Gastrocnemius medialis (tissue), 4 donors: Measurements from ENCODE around the gene ZNF878. TPM values are rescaled to one million over a fixed set of nuclear protein-coding genes. Genes with fewer than 3 reads are reported as not detected.
A peak's percentile ranks its signal among the peaks of the same experiment; 100 is the strongest.

Experiments used
- ATAC-seq, 2 donors: fragments of 150-250 bp; one replicate each; pipeline ENCODE4 v1.9.1; 2016
- DNase-seq, 2 donors: peaks; one replicate each; pipeline ENCODE4 v3.0.0-alpha.2; 2019
- H3K27ac ChIP-seq, 4 donors: fragments of 200-600 bp; sonication (generic); 1 replicate in 1 of 4; 2 replicates in 3 of 4; pipeline ENCODE4 v1.5.1; 2016 to 2018; ENCODE audit warnings: mild to moderate bottlenecking in 2 of 4, moderate library complexity in 1 of 4
- H3K27me3 ChIP-seq, 3 donors: fragments of 200-600 bp; sonication (generic) in 2 of 3; 1 replicate in 1 of 3; 2 replicates in 2 of 3; pipeline versions ENCODE4 v1.5.1 to v1.6.0; 2016 to 2019; ENCODE audit warnings: mild to moderate bottlenecking in 1 of 3, moderate library complexity in 1 of 3
- H3K36me3 ChIP-seq, 2 donors: fragments of 200-600 bp; sonication (generic) in 1 of 2; one replicate each; pipeline ENCODE4 v1.5.1; 2017 to 2018
- H3K4me1 ChIP-seq, 2 donors: fragments of 200-600 bp; sonication (generic) in 1 of 2; one replicate each; pipeline ENCODE4 v1.5.1; 2016 to 2017; ENCODE audit warnings: mild to moderate bottlenecking in 2 of 2
- H3K4me3 ChIP-seq, 4 donors: fragments of 200-600 bp; sonication (generic) in 3 of 4; 1 replicate in 1 of 4; 2 replicates in 3 of 4; pipeline ENCODE4 v1.5.1; 2016 to 2019; ENCODE audit warnings: mild to moderate bottlenecking in 2 of 4
- H3K9me3 ChIP-seq, 3 donors: fragments of 200-600 bp; sonication (generic) in 2 of 3; 1 replicate in 1 of 3; 2 replicates in 2 of 3; pipeline ENCODE4 v1.5.1; 2016 to 2019
- CTCF ChIP-seq, 5 experiments: fragments of 450-650 bp in 3 of 5; fragments of 200-600 bp in 2 of 5; sonication (generic) in 2 of 5; IDR thresholded peaks in 4 of 5; conservative IDR thresholded peaks in 1 of 5; 1 replicate in 4 of 5; 2 replicates in 1 of 5; pipeline ENCODE4 v1.5.1; 2016 to 2019; ENCODE audit warnings: antibody characterized with exemption in 5 of 5, mild to moderate bottlenecking in 3 of 5, moderate library complexity in 3 of 5
- POLR2A ChIP-seq, 2 donors: fragments of 450-650 bp; IDR thresholded peaks; one replicate each; pipeline ENCODE4 v1.6.1; 2017; ENCODE audit warnings: antibody characterized with exemption in 2 of 2, mild to moderate bottlenecking in 2 of 2, moderate library complexity in 2 of 2
- in situ Hi-C, 4 donors: fragments of 200-750 bp; cut with MboI; loops; one replicate each; pipeline versions ENCODE4 v1.15.0 to v1.8.0; 2017; ENCODE audit warnings: low sequenced_read_pairs in 4 of 4
- intact Hi-C: fragments of 100-400 bp; cut with DNase I; formaldehyde crosslinking; loops from one replicate; pipeline ENCODE4 v1.15.1; 2023; ENCODE audit warnings: low total_unique reads
- total RNA-seq, 4 donors: library from RNA; depleted of rRNA; stranded (reverse); fragments of >200 nt; gene quantifications; one replicate each; pipeline versions ENCODE4 v1.1.0 to v1.2.3, GENCODE V29; 2016

The ZNF878 gene
- total RNA-seq, 4 donors from 2014 or later = not detected

DNA sequence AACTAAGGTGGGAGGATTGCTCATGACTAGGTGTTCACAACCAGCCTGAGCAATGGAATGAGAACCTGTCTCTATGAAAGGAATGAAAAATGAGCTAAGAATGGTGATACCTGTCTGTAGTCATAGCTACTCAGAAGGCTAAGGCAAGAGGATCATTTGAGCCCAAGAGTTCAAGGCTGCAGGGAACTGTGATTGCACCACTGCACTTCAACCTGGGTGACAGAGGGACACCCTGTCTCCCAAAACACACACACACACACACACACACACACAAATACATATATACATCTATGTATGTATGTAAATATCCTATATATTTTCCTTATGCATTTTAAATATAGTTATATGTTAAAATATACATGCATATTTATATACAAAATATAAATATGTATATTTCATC, 9.9 kb downstream of the ZNF878 start:
- TF ChIP-seq CTCF (IDR thresholded peaks at IDR 0.05 in 4 of 5, conservative IDR thresholded peaks at IDR 0.05 in 1 of 5) = no peak
- Histone ChIP-seq H3K27me3 (no peaks in the 10 kb centered on the region), H3K4me1 (no peaks in the 10 kb centered on the region), H3K27ac (no peak overlapping the region), H3K9me3 (peaks cover 10 to 18% (median 12%) of the 10 kb centered on the region in 3 donors), H3K36me3 (peaks cover 0 to 6% of the 10 kb centered on the region in 2 donors), H3K4me3 (no peak overlapping the region)
- ATAC-seq = no peak
- intact Hi-C loops (no loop called here), in situ Hi-C loops (no loop called here)
- no peak for DNase-seq

GRCh38 chr19:12035220-12036172, 17.3 kb downstream of the ZNF878 start, which contains the start of gene ZNF433:
ZNF433 (minus strand) TSS chr19:12035679; CDS start chr19:12035539, 140 bp downstream.
- peak; percentile 52 to 58 for TF ChIP-seq POLR2A (IDR thresholded peaks at IDR 0.05)
- TF ChIP-seq CTCF (IDR thresholded peaks at IDR 0.05 in 4 of 5, conservative IDR thresholded peaks at IDR 0.05 in 1 of 5) = no peak
- no peaks in the 10 kb centered on the region for H3K9me3 ChIP-seq
- peak; percentile 84 to 86 for DNase-seq
- H3K27ac ChIP-seq = peak within 1 kb of the TSS; percentile 87 to 92 (median 90)
- no peaks in the 10 kb centered on the region for H3K27me3 ChIP-seq
- peak within 1 kb of the TSS; percentile 86 to 95 (median 90) for H3K4me3 ChIP-seq
- in situ Hi-C loops = no loop called here
- H3K4me1 ChIP-seq = peaks cover 8 to 10% of the 10 kb centered on the region in 2 donors
- intact Hi-C loops = loop anchor here (1.0 to 10.0 kb wide), 3 partner anchors 105 to 329 kb away; partner anchors contain the start of genes ZNF20 and ZNF442
- H3K36me3 ChIP-seq = no peaks in the 10 kb centered on the region
- peak; percentile 99 for ATAC-seq

GRCh38 chr19:12034620-12035019, 18.1 kb downstream of the ZNF878 start:
- ATAC-seq (no peak), DNase-seq (no peak)
- Histone ChIP-seq H3K4me1 (peaks cover 8 to 10% of the 10 kb centered on the region in 2 donors), H3K36me3 (peaks cover 0 to 2% of the 10 kb centered on the region in 2 donors), H3K9me3 (no peaks in the 10 kb centered on the region), H3K27me3 (no peaks in the 10 kb centered on the region), H3K4me3 (peak overlapping the region; percentile 86 to 95 (median 90)), H3K27ac (peak overlapping the region; percentile 87 to 92 (median 90))
- in situ Hi-C loops (no loop called here), intact Hi-C loops (loop anchor here (1.0 to 10.0 kb wide), 3 partner anchors 106 to 330 kb away; partner anchors contain the start of genes ZNF20 and ZNF442)
- no peak for TF ChIP-seq CTCF (IDR thresholded peaks at IDR 0.05 in 4 of 5, conservative IDR thresholded peaks at IDR 0.05 in 1 of 5)
- TF ChIP-seq POLR2A (IDR thresholded peaks at IDR 0.05) = no peak

GRCh38 chr19:12034198-12034597, 18.6 kb downstream of the ZNF878 start:
- TF ChIP-seq CTCF (IDR thresholded peaks at IDR 0.05 in 4 of 5, conservative IDR thresholded peaks at IDR 0.05 in 1 of 5) = no peak
- TF ChIP-seq POLR2A (IDR thresholded peaks at IDR 0.05) = no peak
- intact Hi-C loops = loop anchor here (10.0 kb wide), 1 partner anchor 331 kb away; the partner anchor contains the start of gene ZNF442
- in situ Hi-C loops = no loop called here

More at GRCh38 chr19:12034198-12034597, 18.6 kb downstream of the ZNF878 start:
- peak overlapping the region in 1 of 4 donors; percentile 91 for H3K27ac ChIP-seq
- DNase-seq = no peak
- H3K9me3 ChIP-seq = no peaks in the 10 kb centered on the region
- peaks cover 0 to 5% of the 10 kb centered on the region in 2 donors for H3K36me3 ChIP-seq
- no peak for ATAC-seq
- peak overlapping the region in 3 of 4 donors; percentile 86 to 95 (median 86) for H3K4me3 ChIP-seq
- H3K27me3 ChIP-seq = no peaks in the 10 kb centered on the region
- H3K4me1 ChIP-seq = peaks cover 8 to 10% of the 10 kb centered on the region in 2 donors
